Activated T-helper 1 cell treated with anti-CD3 and anti-CD28 coated beads, Interleukin-12 subunit alpha, Interleukin-12 subunit beta, Interleukin-2, Interleukin-4 antibody, amounts not matched to agents 30 ng/mL and 10 ng/mL and 1 ng/mL, durations not matched to agents 14 hours and 24 hours and 36 hours (primary cell): ENCODE measurements around the gene DEFB114. TPM values are rescaled to one million over a fixed set of nuclear protein-coding genes. Genes with fewer than 3 reads are reported as not detected.

Experiments used
- DNase-seq: peaks from one replicate; pipeline ENCODE4 v3.0.0; 2021; ENCODE audit warnings: low spot score
- H3K27ac Mint-ChIP-seq: one replicate; pipeline ENCODE4 v1.8.0; 2021; ENCODE audit warnings: mild to moderate bottlenecking, mixed read lengths
- H3K27me3 Mint-ChIP-seq: one replicate; pipeline ENCODE4 v1.8.0; 2022; ENCODE audit warnings: mild to moderate bottlenecking, moderate library complexity, mixed read lengths; ENCODE audit not compliant: insufficient read depth
- H3K36me3 Mint-ChIP-seq: one replicate; pipeline ENCODE4 v1.8.0; 2021; ENCODE audit warnings: low read depth, mixed read lengths
- H3K4me1 Mint-ChIP-seq: one replicate; pipeline ENCODE4 v1.8.0; 2021; ENCODE audit warnings: low read depth, mixed read lengths
- H3K4me3 Mint-ChIP-seq: one replicate; pipeline ENCODE4 v1.8.0; 2021; ENCODE audit warnings: mild to moderate bottlenecking, moderate library complexity, mixed read lengths
- H3K9me3 Mint-ChIP-seq: one replicate; pipeline ENCODE4 v1.8.0; 2021; ENCODE audit warnings: mixed read lengths
- intact Hi-C: fragments of 100-400 bp; cut with micrococcal nuclease; formaldehyde crosslinking; loops from one replicate; pipeline ENCODE4 v1.15.1; 2024
- total RNA-seq: library from RNA; stranded (reverse); gene quantifications from 2 replicates; pipeline ENCODE4 v1.2.3, GENCODE V29; 2022

The DEFB114 gene
- not detected in 2 replicates for total RNA-seq

GRCh38 chr6:49964064-49964463 is at the start of gene DEFB114:
Gene DEFB114, minus strand, starts transcription at chr6:49964164. Its CDS starts 59 bp downstream, at chr6:49964105.
- no peaks in the 10 kb centered on the region for H3K4me1 Mint-ChIP-seq
- no peaks in the 10 kb centered on the region for H3K36me3 Mint-ChIP-seq
- DNase-seq = no peak
- H3K9me3 Mint-ChIP-seq = no peaks in the 10 kb centered on the region
- no peak within 1 kb of the TSS for H3K4me3 Mint-ChIP-seq
- no peaks in the 10 kb centered on the region for H3K27me3 Mint-ChIP-seq
- H3K27ac Mint-ChIP-seq = no peak within 1 kb of the TSS
- intact Hi-C loops = no loop called here

- Mint-ChIP-seq H3K27ac (no peak overlapping the region), H3K4me1 (no peaks in the 10 kb centered on the region), H3K36me3 (no peaks in the 10 kb centered on the region), H3K9me3 (no peaks in the 10 kb centered on the region), H3K4me3 (no peak overlapping the region), H3K27me3 (no peaks in the 10 kb centered on the region)
- DNase-seq = no peak
- intact Hi-C loops = no loop called here
These were observed 43.9 kb upstream of the DEFB114 start for GRCh38 chr6:50007819-50008218.

DNA sequence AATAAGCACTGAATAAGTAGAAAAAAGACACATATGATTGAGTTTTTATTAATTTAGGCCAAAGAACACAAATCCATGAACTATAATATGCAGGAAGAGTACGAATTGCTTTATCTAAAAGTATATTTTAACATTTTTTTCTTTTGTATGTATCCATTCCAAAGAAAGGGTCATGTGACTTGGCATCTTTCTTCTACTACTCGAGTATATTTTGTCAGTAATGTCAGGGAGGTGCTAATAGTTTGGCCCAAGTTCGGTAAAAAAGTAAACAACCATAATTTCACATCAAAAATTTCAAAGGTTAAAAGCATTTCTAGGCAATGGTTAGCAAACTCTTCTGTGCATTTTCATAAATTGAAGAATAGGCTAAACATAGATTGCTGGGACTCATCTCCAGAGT is 39.2 kb upstream of the DEFB114 start:
- H3K9me3 Mint-ChIP-seq = no peaks in the 10 kb centered on the region
- no peak for DNase-seq
- H3K36me3 Mint-ChIP-seq = no peaks in the 10 kb centered on the region
- no peak overlapping the region for H3K27ac Mint-ChIP-seq
- H3K4me3 Mint-ChIP-seq = no peak overlapping the region
- intact Hi-C loops = no loop called here
- no peaks in the 10 kb centered on the region for H3K4me1 Mint-ChIP-seq
- H3K27me3 Mint-ChIP-seq = no peaks in the 10 kb centered on the region

GRCh38 chr6:49995278-49995677 is 31.3 kb upstream of the DEFB114 start:
- DNase-seq = no peak
- H3K4me1 Mint-ChIP-seq = no peaks in the 10 kb centered on the region
- H3K27ac Mint-ChIP-seq = no peak overlapping the region
- H3K9me3 Mint-ChIP-seq = no peaks in the 10 kb centered on the region
- no peaks in the 10 kb centered on the region for H3K27me3 Mint-ChIP-seq
- intact Hi-C loops = no loop called here
- no peaks in the 10 kb centered on the region for H3K36me3 Mint-ChIP-seq
- no peak overlapping the region for H3K4me3 Mint-ChIP-seq

- Mint-ChIP-seq H3K27me3 (no peaks in the 10 kb centered on the region), H3K9me3 (no peaks in the 10 kb centered on the region), H3K27ac (no peak overlapping the region), H3K4me3 (no peak overlapping the region), H3K36me3 (no peaks in the 10 kb centered on the region), H3K4me1 (no peaks in the 10 kb centered on the region)
- DNase-seq = no peak
- intact Hi-C loops = no loop called here
These were observed 24.9 kb upstream of the DEFB114 start for GRCh38 chr6:49988900-49989299.

GRCh38 chr6:49987749-49988148 is 23.8 kb upstream of the DEFB114 start:
- Mint-ChIP-seq H3K36me3 (no peaks in the 10 kb centered on the region), H3K4me3 (no peak overlapping the region), H3K27ac (no peak overlapping the region), H3K4me1 (no peaks in the 10 kb centered on the region), H3K9me3 (no peaks in the 10 kb centered on the region), H3K27me3 (no peaks in the 10 kb centered on the region)
- no peak for DNase-seq
- intact Hi-C loops = no loop called here

- Mint-ChIP-seq H3K27ac (no peak overlapping the region), H3K36me3 (no peaks in the 10 kb centered on the region), H3K4me1 (no peaks in the 10 kb centered on the region), H3K27me3 (no peaks in the 10 kb centered on the region), H3K9me3 (no peaks in the 10 kb centered on the region), H3K4me3 (no peak overlapping the region)
- intact Hi-C loops = no loop called here
- DNase-seq = no peak
These were observed 22.6 kb upstream of the DEFB114 start for GRCh38 chr6:49986551-49986950.

DNA sequence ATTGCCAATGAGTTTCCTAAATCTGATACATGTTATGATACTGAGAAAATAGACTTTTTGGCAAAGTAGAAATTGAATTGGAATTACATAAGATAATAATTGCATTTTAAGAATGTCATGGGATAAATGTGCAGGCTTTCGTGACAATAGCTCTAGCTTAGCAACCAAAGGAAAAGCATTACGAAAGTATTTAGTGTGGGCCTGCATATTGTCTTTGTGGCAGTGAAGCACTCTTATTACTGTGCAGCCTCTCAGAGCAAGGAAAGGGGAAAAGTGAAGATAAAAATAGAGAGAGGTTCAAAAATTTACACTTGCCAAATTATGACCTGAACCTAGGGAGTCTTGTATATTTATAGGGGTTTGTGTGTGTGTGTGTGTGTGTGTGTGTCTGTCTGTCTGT is 18.1 kb upstream of the DEFB114 start:
- intact Hi-C loops = no loop called here
- H3K4me1 Mint-ChIP-seq = peaks cover 26% of the 10 kb centered on the region
- no peak for DNase-seq
- no peaks in the 10 kb centered on the region for H3K9me3 Mint-ChIP-seq
- H3K36me3 Mint-ChIP-seq = no peaks in the 10 kb centered on the region
- H3K4me3 Mint-ChIP-seq = no peak overlapping the region
- no peaks in the 10 kb centered on the region for H3K27me3 Mint-ChIP-seq
- H3K27ac Mint-ChIP-seq = no peak overlapping the region

- Mint-ChIP-seq H3K4me1 (peaks cover 26% of the 10 kb centered on the region), H3K27ac (no peak overlapping the region), H3K27me3 (no peaks in the 10 kb centered on the region), H3K36me3 (no peaks in the 10 kb centered on the region), H3K4me3 (no peak overlapping the region), H3K9me3 (no peaks in the 10 kb centered on the region)
- intact Hi-C loops = no loop called here
- no peak for DNase-seq
These were observed 16.9 kb upstream of the DEFB114 start for GRCh38 chr6:49980898-49981297.

DNA sequence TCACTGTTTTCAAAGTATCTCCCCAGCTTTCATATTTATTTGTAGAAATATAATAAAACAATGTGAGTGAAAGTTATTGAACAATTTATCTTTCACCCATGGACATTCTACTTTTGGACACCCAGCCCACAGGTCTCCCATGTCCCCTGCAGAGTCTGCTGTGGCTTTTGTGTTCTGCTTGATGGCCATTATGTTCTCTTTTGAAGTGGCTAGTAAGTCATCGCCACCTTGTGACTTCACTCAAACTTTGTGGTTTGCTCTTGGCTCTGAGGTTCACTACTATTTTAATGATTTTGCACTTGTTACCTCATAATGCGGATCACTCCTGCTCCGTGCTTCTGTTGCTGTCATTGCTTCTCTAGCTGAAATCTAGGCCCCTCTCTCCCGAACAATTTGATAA is 15.6 kb upstream of the DEFB114 start:
- H3K27ac Mint-ChIP-seq = peak overlapping the region; percentile 5
- DNase-seq = no peak

GRCh38 chr6:49978332-49979226 is 14.6 kb upstream of the DEFB114 start:
- intact Hi-C loops = no loop called here
- H3K27ac Mint-ChIP-seq = no peak overlapping the region
- no peaks in the 10 kb centered on the region for H3K27me3 Mint-ChIP-seq
- peak overlapping the region; percentile 79 for H3K4me3 Mint-ChIP-seq
- H3K9me3 Mint-ChIP-seq = no peaks in the 10 kb centered on the region
- no peak for DNase-seq
- peaks cover 26% of the 10 kb centered on the region for H3K4me1 Mint-ChIP-seq
- no peaks in the 10 kb centered on the region for H3K36me3 Mint-ChIP-seq

More for the DNA sequence above, 15.6 kb upstream of the DEFB114 start:
- Mint-ChIP-seq H3K4me1 (peaks cover 26% of the 10 kb centered on the region), H3K36me3 (no peaks in the 10 kb centered on the region), H3K27me3 (no peaks in the 10 kb centered on the region), H3K4me3 (no peak overlapping the region), H3K9me3 (no peaks in the 10 kb centered on the region)
- intact Hi-C loops = no loop called here

DNA sequence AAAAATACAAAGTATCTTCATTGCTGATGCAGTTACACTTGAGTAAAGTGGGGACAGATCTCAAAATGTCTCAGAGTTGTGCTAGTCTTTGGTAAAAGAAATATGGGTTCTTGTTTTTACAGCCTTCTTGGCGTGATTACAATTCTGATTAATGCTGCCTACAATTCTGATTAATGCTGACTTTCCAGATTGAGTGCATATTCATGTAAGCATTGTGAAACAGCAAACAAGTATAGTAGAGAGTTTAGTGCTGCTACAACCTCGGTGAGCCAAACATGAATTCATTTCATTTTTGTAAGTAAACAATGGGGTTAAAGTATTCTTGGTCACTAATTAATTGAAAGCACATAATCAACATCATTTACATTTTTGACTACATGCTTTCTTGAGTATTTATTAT is 5.6 kb upstream of the DEFB114 start, which contains the start of gene DEFB113:
Gene DEFB113 (minus strand): TSS at position 21 of the 400 bp plus-strand sequence. CDS start 0 bp downstream, at position 21.
- no peak for DNase-seq
- no peaks in the 10 kb centered on the region for H3K36me3 Mint-ChIP-seq
- H3K4me3 Mint-ChIP-seq = no peak within 1 kb of the TSS
- intact Hi-C loops = no loop called here
- H3K9me3 Mint-ChIP-seq = no peaks in the 10 kb centered on the region
- H3K27me3 Mint-ChIP-seq = no peaks in the 10 kb centered on the region
- H3K27ac Mint-ChIP-seq = no peak within 1 kb of the TSS
- no peaks in the 10 kb centered on the region for H3K4me1 Mint-ChIP-seq

DNA sequence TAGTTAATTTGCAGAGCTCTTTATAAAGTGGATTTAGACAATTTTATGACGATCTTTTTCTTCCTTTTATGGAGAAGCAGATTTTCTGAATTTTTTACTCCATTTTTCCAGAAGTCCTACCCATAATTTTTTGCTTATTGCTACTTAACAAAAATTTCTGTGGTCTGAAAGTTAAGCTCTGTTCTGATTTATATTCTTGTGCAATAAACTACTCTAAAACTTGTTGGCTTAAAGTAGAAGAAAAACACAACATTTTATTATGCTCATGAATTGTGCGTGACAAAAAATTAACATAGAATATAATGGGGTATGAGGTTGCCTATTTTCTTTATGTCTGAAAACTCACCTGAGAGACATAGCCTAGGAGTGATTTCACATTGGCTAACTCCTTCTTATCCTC is 2.9 kb upstream of the DEFB114 start:
- Mint-ChIP-seq H3K36me3 (no peaks in the 10 kb centered on the region), H3K9me3 (no peaks in the 10 kb centered on the region), H3K4me1 (no peaks in the 10 kb centered on the region), H3K4me3 (no peak overlapping the region), H3K27ac (no peak overlapping the region), H3K27me3 (no peaks in the 10 kb centered on the region)
- no peak for DNase-seq
- intact Hi-C loops = no loop called here
